Activated CD8-positive, alpha-beta T cell treated with anti-CD3 and anti-CD28 coated beads, Interleukin-2, amount 10 ng/mL, durations not matched to agents 7 days and 5 days (primary cell): ENCODE data around the gene CCDC50. TPM values are rescaled to one million over a fixed set of nuclear protein-coding genes. Genes with fewer than 3 reads are reported as not detected.

ENCODE experiments used
- ATAC-seq: fragments of 150-1000 bp; cut with Tn5 transposase; one replicate; pipeline ENCODE4 v1.10.0; 2021; ENCODE audit warnings: moderate library complexity
- CTCF ChIA-PET: fragments of 350-600 bp; sonication (Branson Sonifier 250); formaldehyde crosslinking; loops from one replicate; lab custom pipeline; 2021; ENCODE audit warnings: antibody characterized with exemption; lab: Charles Lee
- POLR2A ChIA-PET: fragments of 350-600 bp; sonication (Branson Sonifier 250); formaldehyde crosslinking; loops from one replicate; lab custom pipeline; 2021; ENCODE audit warnings: antibody characterized with exemption; lab: Charles Lee
- DNase-seq: peaks from one replicate; pipeline ENCODE4 v3.0.0-alpha.2; 2020
- H3K27ac Mint-ChIP-seq: one replicate; pipeline ENCODE4 v1.8.0; 2021; ENCODE audit warnings: mild to moderate bottlenecking, mixed read lengths
- H3K27me3 Mint-ChIP-seq: one replicate; pipeline ENCODE4 v1.8.0; 2021; ENCODE audit warnings: low read depth, mixed read lengths
- H3K36me3 Mint-ChIP-seq: one replicate; pipeline ENCODE4 v1.8.0; 2021; ENCODE audit warnings: low read depth, mixed read lengths
- H3K4me1 Mint-ChIP-seq: one replicate; pipeline ENCODE4 v1.8.0; 2021; ENCODE audit warnings: low read depth, mixed read lengths
- H3K4me3 Mint-ChIP-seq: one replicate; pipeline ENCODE4 v1.8.0; 2021; ENCODE audit warnings: mild to moderate bottlenecking, mixed read lengths
- H3K9me3 Mint-ChIP-seq: one replicate; pipeline ENCODE4 v1.8.0; 2022; ENCODE audit warnings: mixed read lengths; ENCODE audit not compliant: insufficient read depth
- total RNA-seq, 2 experiments: library from RNA; stranded (reverse); gene quantifications; one replicate each; pipeline ENCODE4 v1.2.3, GENCODE V29; 2021

Gene CCDC50
- total RNA-seq, 2 experiments from 2014 or later: 7.6 to 9.3 TPM

- CTCF ChIA-PET: no interaction called here
- peaks cover 8% of the 10 kb centered on the region for H3K4me1 Mint-ChIP-seq
- DNase-seq (no peak), ATAC-seq (no peak)
- H3K9me3 Mint-ChIP-seq: no peaks in the 10 kb centered on the region
- H3K36me3 Mint-ChIP-seq: no peaks in the 10 kb centered on the region
- POLR2A ChIA-PET: no interaction called here
- no peak overlapping the region for H3K4me3 Mint-ChIP-seq
- H3K27me3 Mint-ChIP-seq: peaks cover 8% of the 10 kb centered on the region
- no peak overlapping the region for H3K27ac Mint-ChIP-seq
These were observed 4.3 kb upstream of the CCDC50 start for GRCh38 chr3:191324936-191325335.

GRCh38 chr3:191327526-191327925 is 1.7 kb upstream of the CCDC50 start:
- Mint-ChIP-seq H3K36me3 (no peaks in the 10 kb centered on the region), H3K9me3 (no peaks in the 10 kb centered on the region), H3K27ac (no peak overlapping the region), H3K27me3 (peaks cover 20% of the 10 kb centered on the region), H3K4me1 (peaks cover 9% of the 10 kb centered on the region), H3K4me3 (no peak overlapping the region)
- DNase-seq (no peak), ATAC-seq (no peak)
- POLR2A ChIA-PET: no interaction called here
- CTCF ChIA-PET: no interaction called here

GRCh38 chr3:191328383-191328961 is 722 bp upstream of the CCDC50 start:
- peaks cover 9% of the 10 kb centered on the region for H3K4me1 Mint-ChIP-seq
- peak overlapping the region; percentile 21 for H3K27ac Mint-ChIP-seq
- ATAC-seq (peak; percentile 43), DNase-seq (no peak)
- ChIA-PET CTCF (no interaction called here), POLR2A (no interaction called here)
- H3K4me3 Mint-ChIP-seq: peak overlapping the region; percentile 32
- H3K36me3 Mint-ChIP-seq: no peaks in the 10 kb centered on the region
- H3K9me3 Mint-ChIP-seq: no peaks in the 10 kb centered on the region
- H3K27me3 Mint-ChIP-seq: peaks cover 20% of the 10 kb centered on the region

GRCh38 chr3:191329654-191330529 is 698 bp downstream of the CCDC50 start, which contains the start of gene UTS2B:
TSS of gene UTS2B (minus strand) at chr3:191330526. CDS start at chr3:191282189, 48,337 bp downstream.
- Mint-ChIP-seq H3K27ac (peak within 1 kb of the TSS; percentile 57), H3K4me3 (peak within 1 kb of the TSS; percentile 69), H3K27me3 (peaks cover 20% of the 10 kb centered on the region), H3K4me1 (peaks cover 9% of the 10 kb centered on the region), H3K36me3 (no peaks in the 10 kb centered on the region), H3K9me3 (no peaks in the 10 kb centered on the region)
- POLR2A ChIA-PET: no interaction called here
- DNase-seq: peak; percentile 21
- CTCF ChIA-PET: no interaction called here
- peak; percentile 20 for ATAC-seq

GRCh38 chr3:191330530-191331048 is 1.4 kb downstream of the CCDC50 start:
- Mint-ChIP-seq H3K36me3 (no peaks in the 10 kb centered on the region), H3K4me1 (peaks cover 9% of the 10 kb centered on the region), H3K4me3 (peak overlapping the region; percentile 69), H3K27ac (peak overlapping the region; percentile 37), H3K27me3 (peaks cover 20% of the 10 kb centered on the region), H3K9me3 (no peaks in the 10 kb centered on the region)
- ChIA-PET CTCF (no interaction called here), POLR2A (no interaction called here)
- ATAC-seq (no peak), DNase-seq (no peak)

- ATAC-seq (no peak), DNase-seq (no peak)
- H3K27me3 Mint-ChIP-seq: peaks cover 20% of the 10 kb centered on the region
- no peak overlapping the region for H3K27ac Mint-ChIP-seq
- CTCF ChIA-PET: no interaction called here
- POLR2A ChIA-PET: no interaction called here
- H3K9me3 Mint-ChIP-seq: no peaks in the 10 kb centered on the region
- no peak overlapping the region for H3K4me3 Mint-ChIP-seq
- peaks cover 9% of the 10 kb centered on the region for H3K4me1 Mint-ChIP-seq
- H3K36me3 Mint-ChIP-seq: no peaks in the 10 kb centered on the region
These were observed 2.2 kb downstream of the CCDC50 start for GRCh38 chr3:191331388-191331787.

GRCh38 chr3:191333298-191333880 is 4.2 kb downstream of the CCDC50 start:
- Mint-ChIP-seq H3K27ac (no peak overlapping the region), H3K4me1 (peaks cover 7% of the 10 kb centered on the region), H3K9me3 (no peaks in the 10 kb centered on the region), H3K4me3 (no peak overlapping the region), H3K27me3 (peaks cover 18% of the 10 kb centered on the region), H3K36me3 (no peaks in the 10 kb centered on the region)
- DNase-seq (no peak), ATAC-seq (no peak)
- POLR2A ChIA-PET: no interaction called here
- CTCF ChIA-PET: no interaction called here

- no peaks in the 10 kb centered on the region for H3K9me3 Mint-ChIP-seq
- CTCF ChIA-PET: no interaction called here
- H3K4me3 Mint-ChIP-seq: no peak overlapping the region
- H3K27ac Mint-ChIP-seq: no peak overlapping the region
- DNase-seq (no peak), ATAC-seq (no peak)
- H3K36me3 Mint-ChIP-seq: no peaks in the 10 kb centered on the region
- H3K27me3 Mint-ChIP-seq: peaks cover 13% of the 10 kb centered on the region
- POLR2A ChIA-PET: no interaction called here
- H3K4me1 Mint-ChIP-seq: peaks cover 2% of the 10 kb centered on the region
These were observed 5.2 kb downstream of the CCDC50 start for GRCh38 chr3:191334346-191334893.

- ChIA-PET CTCF (no interaction called here), POLR2A (no interaction called here)
- no peak for DNase-seq
- no peak for ATAC-seq
- no peaks in the 10 kb centered on the region for H3K27me3 Mint-ChIP-seq
- H3K4me1 Mint-ChIP-seq: no peaks in the 10 kb centered on the region
- no peaks in the 10 kb centered on the region for H3K36me3 Mint-ChIP-seq
- H3K27ac Mint-ChIP-seq: no peak overlapping the region
- no peaks in the 10 kb centered on the region for H3K9me3 Mint-ChIP-seq
- no peak overlapping the region for H3K4me3 Mint-ChIP-seq
These were observed 7.6 kb downstream of the CCDC50 start for GRCh38 chr3:191336833-191337232.

GRCh38 chr3:191338177-191338488 is 8.9 kb downstream of the CCDC50 start:
- H3K4me1 Mint-ChIP-seq: no peaks in the 10 kb centered on the region
- ATAC-seq (no peak), DNase-seq (no peak)
- H3K36me3 Mint-ChIP-seq: no peaks in the 10 kb centered on the region
- H3K9me3 Mint-ChIP-seq: no peaks in the 10 kb centered on the region
- POLR2A ChIA-PET: no interaction called here
- H3K27ac Mint-ChIP-seq: no peak overlapping the region
- no peaks in the 10 kb centered on the region for H3K27me3 Mint-ChIP-seq
- CTCF ChIA-PET: no interaction called here
- H3K4me3 Mint-ChIP-seq: no peak overlapping the region

GRCh38 chr3:191339316-191339917 is 10.2 kb downstream of the CCDC50 start:
- DNase-seq: no peak
- no peak for ATAC-seq
- no peaks in the 10 kb centered on the region for H3K27me3 Mint-ChIP-seq
- H3K9me3 Mint-ChIP-seq: no peaks in the 10 kb centered on the region
- POLR2A ChIA-PET: no interaction called here
- no peak overlapping the region for H3K4me3 Mint-ChIP-seq
- CTCF ChIA-PET: no interaction called here
- no peak overlapping the region for H3K27ac Mint-ChIP-seq
- H3K4me1 Mint-ChIP-seq: no peaks in the 10 kb centered on the region
- no peaks in the 10 kb centered on the region for H3K36me3 Mint-ChIP-seq
